Middle frontal gyrus (tissue), 1 donor: ENCODE results near the gene CHST13.
A peak's percentile ranks its signal among the peaks of the same experiment; 100 is the strongest.

ENCODE experiments used
- DNase-seq: peaks from one replicate; pipeline ENCODE4 v3.0.0-alpha.2; 2015; ENCODE audit warnings: low spot score; ENCODE audit errors: extremely low spot score

Gene CHST13

GRCh38 chr3:126523745-126524428 lies at the start of gene CHST13:
TSS of gene CHST13 (plus strand) at chr3:126524155. CDS start at chr3:126524333, 178 bp downstream.
- peak; percentile 27 for DNase-seq

GRCh38 chr3:126474498-126475412 lies 49.2 kb upstream of the CHST13 start:
- no peak for DNase-seq

- DNase-seq, result peak; percentile 83
Observed at GRCh38 chr3:126475413-126476114, 48.4 kb upstream of the CHST13 start, which contains the start of gene ZXDC. TSS of gene ZXDC (minus strand) at chr3:126475891. CDS start at chr3:126475865, 26 bp downstream.

GRCh38 chr3:126476166-126477060 lies 47.5 kb upstream of the CHST13 start:
- no peak for DNase-seq

- no peak for DNase-seq
Observed at GRCh38 chr3:126477061-126477380, 46.9 kb upstream of the CHST13 start.

- DNase-seq, result no peak
Observed at GRCh38 chr3:126478581-126479310, 45.2 kb upstream of the CHST13 start.

- DNase-seq, result no peak
Observed at GRCh38 chr3:126479642-126480041, 44.3 kb upstream of the CHST13 start.

- no peak for DNase-seq
Observed at GRCh38 chr3:126480206-126480605, 43.7 kb upstream of the CHST13 start.

- DNase-seq, result no peak
Observed at GRCh38 chr3:126480861-126481260, 43.1 kb upstream of the CHST13 start.

- no peak for DNase-seq
Observed at GRCh38 chr3:126481808-126482502, 42.0 kb upstream of the CHST13 start.

- DNase-seq, result no peak
Observed at GRCh38 chr3:126482503-126483255, 41.3 kb upstream of the CHST13 start.

- DNase-seq, result no peak
Observed at GRCh38 chr3:126483321-126483761, 40.6 kb upstream of the CHST13 start.

- DNase-seq, result no peak
Observed at GRCh38 chr3:126484148-126484547, 39.8 kb upstream of the CHST13 start.

GRCh38 chr3:126484662-126485061 lies 39.3 kb upstream of the CHST13 start:
- no peak for DNase-seq

- DNase-seq, result no peak
Observed at GRCh38 chr3:126485176-126485897, 38.6 kb upstream of the CHST13 start.

- DNase-seq, result no peak
Observed at GRCh38 chr3:126485956-126486355, 38.0 kb upstream of the CHST13 start.

- no peak for DNase-seq
Observed at GRCh38 chr3:126486360-126486847, 37.6 kb upstream of the CHST13 start.
